ENCODE results near the gene TGM6. TPM values are rescaled to one million over a fixed set of nuclear protein-coding genes. Genes with fewer than 3 reads are reported as not detected.

The TGM6 gene
- total RNA-seq, 1 experiment from 2014 or later: not detected

- Histone ChIP-seq H3K23ac (ENCODE audit: insufficient read length, low read depth, low read length) (no peak overlapping the region), H4K91ac (ENCODE audit: insufficient read length, low read depth, low read length) (no peak overlapping the region)
- H3K9me3 Mint-ChIP-seq: peaks cover 11 to 21% of the 10 kb centered on the region in 2 experiments
These were observed 19.6 kb upstream of the TGM6 start for GRCh38 chr20:2361035-2361593.

More at GRCh38 chr20:2361035-2361593, 19.6 kb upstream of the TGM6 start:
- peaks cover 6% of the 10 kb centered on the region for H3K27me3 Mint-ChIP-seq (ENCODE audit: low read depth)
- no peak overlapping the region for H3K27ac ChIP-seq (ENCODE audit: insufficient read length, low read depth, low read length)
- no peak overlapping the region for H3K18ac ChIP-seq (ENCODE audit: insufficient read length, low read depth, low read length)
- no peak overlapping the region for H3K56ac ChIP-seq (ENCODE audit: insufficient read length, low read depth, low read length)
- H3K14ac ChIP-seq (ENCODE audit: insufficient read depth, low read length): no peak overlapping the region
- no peak overlapping the region for H2BK120ac ChIP-seq (ENCODE audit: low read depth, low read length, poor library complexity, severe bottlenecking)
- H2AK5ac ChIP-seq (ENCODE audit: insufficient read length, low read length): no peak overlapping the region
- H3T11ph ChIP-seq (ENCODE audit: low read length): no peak overlapping the region
- no peaks in the 10 kb centered on the region for H3K9me3 ChIP-seq (ENCODE audit: control insufficient read depth, low read depth, low read length)
- H3K27me3 ChIP-seq (ENCODE audit: insufficient read depth, low read length): no peaks in the 10 kb centered on the region
- H2BK5ac ChIP-seq (ENCODE audit: insufficient read length, low read length): no peak overlapping the region
- H3K4me1 ChIP-seq (ENCODE audit: insufficient read depth, low read length): no peaks in the 10 kb centered on the region
- H3K36me3 Mint-ChIP-seq (ENCODE audit: insufficient read depth in 1 of 3, low read depth in 3 of 3): peaks cover 0 to 15% (median 7%) of the 10 kb centered on the region in 3 experiments; a peak in 5 of 7 replicates
- no peak overlapping the region for H2AFZ ChIP-seq (ENCODE audit: low read length)
- no peak overlapping the region for H3K4me3 Mint-ChIP-seq
- H3K79me2 ChIP-seq (ENCODE audit: insufficient read depth, low read length): no peaks in the 10 kb centered on the region
- H3K4ac ChIP-seq (ENCODE audit: low read depth, low read length): no peak overlapping the region
- no peak overlapping the region for H2BK15ac ChIP-seq (ENCODE audit: low read depth, low read length)
- DNase-seq: no peak
- no peak overlapping the region for H3K27ac Mint-ChIP-seq
- H3K23me2 ChIP-seq (ENCODE audit: insufficient read length, low read depth, low read length, poor library complexity, severe bottlenecking): no peaks in the 10 kb centered on the region
- H4K8ac ChIP-seq (replicated peaks; ENCODE audit: insufficient read length, low read depth, low read length): no peak overlapping the region
- TF ChIP-seq CTCF (conservative IDR thresholded peaks at IDR 0.05): no peak
- peaks cover 6% of the 10 kb centered on the region in 2 experiments for H3K4me1 Mint-ChIP-seq
- no peaks in the 10 kb centered on the region for H3K79me1 ChIP-seq (ENCODE audit: insufficient read depth, low read depth, low read length, poor library complexity, severe bottlenecking)
- H3K9ac ChIP-seq (ENCODE audit: extremely low read depth, insufficient read length, low read length): no peak overlapping the region
- H4K5ac ChIP-seq (ENCODE audit: insufficient read length, low read depth, low read length): no peak overlapping the region
- no peak overlapping the region for H2BK20ac ChIP-seq (ENCODE audit: low read depth, low read length, poor library complexity, severe bottlenecking)
- H4K20me1 ChIP-seq (ENCODE audit: control insufficient read depth, insufficient read depth, insufficient read length): no peaks in the 10 kb centered on the region
- no peak overlapping the region for H3K4me2 ChIP-seq (ENCODE audit: insufficient read depth, insufficient read length, low read length)
- no peak overlapping the region for H2BK12ac ChIP-seq (ENCODE audit: insufficient read length, low read depth, low read length)

Data from H9 (cell line).